ENCODE measurements around the gene ABCF2.

Gene ABCF2

GRCh38 chr7:151173386-151174245, 53.4 kb downstream of the ABCF2 start:
- Histone ChIP-seq H3K27me3 (ENCODE audit: control insufficient read depth, insufficient read depth, low read length) (peaks cover 18% of the 10 kb centered on the region), H3K36me3 (ENCODE audit: control insufficient read depth, insufficient read depth, low read length) (no peaks in the 10 kb centered on the region), H3K4me1 (ENCODE audit: control insufficient read depth, insufficient read depth, low read length) (peaks cover 5% of the 10 kb centered on the region), H3K9me3 (ENCODE audit: control insufficient read depth, insufficient read depth, low read length) (no peaks in the 10 kb centered on the region), H3K4me3 (ENCODE audit: low read length) (no peak overlapping the region), H3K27ac (ENCODE audit: low read length) (no peak overlapping the region)
- DNase-seq (ENCODE audit: low read depth, low spot score): no peak
- no CpG with 5 or more reads among the region's 43 CpGs for WGBS (ENCODE audit: insufficient coverage, insufficient read length)

- Histone ChIP-seq H3K27ac (ENCODE audit: low read length) (no peak overlapping the region), H3K4me3 (ENCODE audit: low read length) (no peak overlapping the region), H3K36me3 (ENCODE audit: control insufficient read depth, insufficient read depth, low read length) (no peaks in the 10 kb centered on the region), H3K9me3 (ENCODE audit: control insufficient read depth, insufficient read depth, low read length) (no peaks in the 10 kb centered on the region), H3K27me3 (ENCODE audit: control insufficient read depth, insufficient read depth, low read length) (peaks cover 20% of the 10 kb centered on the region), H3K4me1 (ENCODE audit: control insufficient read depth, insufficient read depth, low read length) (peaks cover 5% of the 10 kb centered on the region)
- no CpG with 5 or more reads among the region's 42 CpGs for WGBS (ENCODE audit: insufficient coverage, insufficient read length)
- no peak for DNase-seq (ENCODE audit: low read depth, low spot score)
These were observed 54.5 kb downstream of the ABCF2 start for GRCh38 chr7:151172273-151173141.

- Histone ChIP-seq H3K36me3 (ENCODE audit: control insufficient read depth, insufficient read depth, low read length) (no peaks in the 10 kb centered on the region), H3K27me3 (ENCODE audit: control insufficient read depth, insufficient read depth, low read length) (peaks cover 48% of the 10 kb centered on the region), H3K4me3 (ENCODE audit: low read length) (no peak overlapping the region), H3K27ac (ENCODE audit: low read length) (no peak overlapping the region), H3K9me3 (ENCODE audit: control insufficient read depth, insufficient read depth, low read length) (no peaks in the 10 kb centered on the region), H3K4me1 (ENCODE audit: control insufficient read depth, insufficient read depth, low read length) (no peaks in the 10 kb centered on the region)
- DNase-seq (ENCODE audit: low read depth, low spot score): no peak
- no CpG with 5 or more reads among the region's 10 CpGs for WGBS (ENCODE audit: insufficient coverage, insufficient read length)
These were observed 58.2 kb downstream of the ABCF2 start for GRCh38 chr7:151168787-151169162.

GRCh38 chr7:151168003-151168786, 58.8 kb downstream of the ABCF2 start:
- Histone ChIP-seq H3K27me3 (ENCODE audit: control insufficient read depth, insufficient read depth, low read length) (peaks cover 46% of the 10 kb centered on the region), H3K4me1 (ENCODE audit: control insufficient read depth, insufficient read depth, low read length) (no peaks in the 10 kb centered on the region), H3K9me3 (ENCODE audit: control insufficient read depth, insufficient read depth, low read length) (no peaks in the 10 kb centered on the region), H3K36me3 (ENCODE audit: control insufficient read depth, insufficient read depth, low read length) (no peaks in the 10 kb centered on the region), H3K27ac (ENCODE audit: low read length) (no peak overlapping the region), H3K4me3 (ENCODE audit: low read length) (peak overlapping the region; percentile 66; the same call in 1 of the 2 replicates)
- WGBS (ENCODE audit: insufficient coverage, insufficient read length): 100% methylated on average over 3 of the region's 52 CpGs
- DNase-seq (ENCODE audit: low read depth, low spot score): no peak

GRCh38 chr7:151167197-151167961, 59.6 kb downstream of the ABCF2 start, which contains the start of gene GBX1:
GBX1 (minus strand) TSS chr7:151167694; CDS start chr7:151167548, 146 bp downstream.
- Histone ChIP-seq H3K36me3 (ENCODE audit: control insufficient read depth, insufficient read depth, low read length) (no peaks in the 10 kb centered on the region), H3K4me3 (ENCODE audit: low read length) (peak within 1 kb of the TSS; percentile 66), H3K4me1 (ENCODE audit: control insufficient read depth, insufficient read depth, low read length) (no peaks in the 10 kb centered on the region), H3K27ac (ENCODE audit: low read length) (no peak within 1 kb of the TSS), H3K9me3 (ENCODE audit: control insufficient read depth, insufficient read depth, low read length) (no peaks in the 10 kb centered on the region), H3K27me3 (ENCODE audit: control insufficient read depth, insufficient read depth, low read length) (peaks cover 45% of the 10 kb centered on the region)
- no CpG with 5 or more reads among the region's 101 CpGs for WGBS (ENCODE audit: insufficient coverage, insufficient read length)
- DNase-seq (ENCODE audit: low read depth, low spot score): no peak

- Histone ChIP-seq H3K27me3 (ENCODE audit: control insufficient read depth, insufficient read depth, low read length) (peaks cover 45% of the 10 kb centered on the region), H3K27ac (ENCODE audit: low read length) (no peak overlapping the region), H3K4me1 (ENCODE audit: control insufficient read depth, insufficient read depth, low read length) (no peaks in the 10 kb centered on the region), H3K36me3 (ENCODE audit: control insufficient read depth, insufficient read depth, low read length) (no peaks in the 10 kb centered on the region), H3K9me3 (ENCODE audit: control insufficient read depth, insufficient read depth, low read length) (no peaks in the 10 kb centered on the region), H3K4me3 (ENCODE audit: low read length) (peak overlapping the region; percentile 66)
- no peak for DNase-seq (ENCODE audit: low read depth, low spot score)
- no CpG with 5 or more reads among the region's 31 CpGs for WGBS (ENCODE audit: insufficient coverage, insufficient read length)
These were observed 60.3 kb downstream of the ABCF2 start for GRCh38 chr7:151166629-151167196.

All from iPS DF 6.9 (cell line).